HepG2 (cell line): ENCODE measurements around the gene NUP93. TPM values are rescaled to one million over a fixed set of nuclear protein-coding genes. Genes with fewer than 3 reads are reported as not detected.

Source experiments
- ATAC-seq: fragments of 200-7000 bp; cut with Tn5 transposase; 3 replicates; pipeline ENCODE4 v1.9.1; 2020; ENCODE audit warnings: mild to moderate bottlenecking, moderate library complexity
- BruUV-seq: library from RNA; stranded (reverse); fragments of 400-500 nt; replicated peaks from 2 replicates; lab custom pipeline; 2021; lab: Mats Ljungman, UMichigan
- CTCF ChIA-PET: fragments of 300-600 bp; formaldehyde crosslinking; extraction: SDS; loops from one replicate; lab custom pipeline; 2021; ENCODE audit warnings: low total read pairs, inconsistent platforms, low intra/inter-chr PET ratio; lab: Yijun Ruan, JAX
- POLR2A ChIA-PET: fragments of 350-600 bp; sonication (Branson Sonifier 250); formaldehyde crosslinking; loops from one replicate; lab custom pipeline; 2020; ENCODE audit warnings: antibody characterized with exemption, inconsistent platforms; lab: Yijun Ruan, JAX
- DNase-seq: peaks from one replicate; pipeline ENCODE4 v3.0.0-alpha.2; 2015; ENCODE audit warnings: low spot score
- FAIRE-seq: peaks from 3 replicates; lab custom pipeline; 2011; peaks lifted over from hg19 to GRCh38; lab: Jason Lieb, UNC
- H2AFZ ChIP-seq: one replicate; pipeline ENCODE4 v1.6.1; 2011; ENCODE audit warnings: low read length, inconsistent platforms
- H3K27ac ChIP-seq: fragments of 300-600 bp; 3 replicates; pipeline ENCODE4 v1.8.0; 2011; ENCODE audit warnings: mixed run types, mild to moderate bottlenecking, mixed read lengths, low read length, inconsistent platforms; ENCODE audit not compliant: insufficient read depth; ENCODE audit errors: extremely low read length
- H3K27me3 ChIP-seq, 2 experiments: fragments of 200-600 bp in 1 of 2; 2 replicates in 1 of 2; 3 replicates in 1 of 2; pipeline versions ENCODE4 v1.6.0 to v1.8.0; 2011; ENCODE audit warnings: low read length in 2 of 2, mild to moderate bottlenecking in 2 of 2, moderate library complexity in 2 of 2, inconsistent platforms in 1 of 2; ENCODE audit not compliant: insufficient read depth in 2 of 2, control insufficient read depth in 1 of 2
- H3K36me3 ChIP-seq, 2 experiments: fragments of 200-600 bp in 1 of 2; replicated peaks in 1 of 2; 2 replicates in 1 of 2; 3 replicates in 1 of 2; pipeline versions ENCODE4 v1.5.1 to v1.8.0; 2011; ENCODE audit warnings: low read length in 2 of 2, inconsistent platforms in 1 of 2; ENCODE audit not compliant: insufficient read depth in 2 of 2, control insufficient read depth in 1 of 2
- H3K4me1 ChIP-seq: 2 replicates; pipeline ENCODE4 v1.5.1; 2012; ENCODE audit warnings: low read length, inconsistent platforms; ENCODE audit not compliant: insufficient read depth
- H3K4me2 ChIP-seq: 2 replicates; pipeline ENCODE4 v1.6.0; 2011; ENCODE audit warnings: low read depth, low read length, inconsistent platforms
- H3K4me3 ChIP-seq, 3 experiments: fragments of 200-600 bp in 1 of 3; sonication (generic), shearing (Covaris generic) in 1 of 3; replicated peaks in 1 of 3; 2 replicates each; pipeline ENCODE4 v1.5.1; 2011 to 2016; ENCODE audit warnings: low read length in 3 of 3, inconsistent platforms in 2 of 3, low read depth in 2 of 3, mild to moderate bottlenecking in 2 of 3, control low read depth in 1 of 3, mixed read lengths in 1 of 3; ENCODE audit not compliant: insufficient read depth in 1 of 3
- H3K79me2 ChIP-seq: one replicate; pipeline ENCODE4 v1.6.1; 2011; ENCODE audit warnings: low read length, inconsistent platforms; ENCODE audit not compliant: insufficient read depth
- H3K9ac ChIP-seq: 2 replicates; pipeline ENCODE4 v1.6.0; 2011; ENCODE audit warnings: mild to moderate bottlenecking, low read depth, low read length, inconsistent platforms; ENCODE audit not compliant: insufficient read depth
- H3K9me3 ChIP-seq: 2 replicates; pipeline ENCODE4 v1.5.1; 2012; ENCODE audit warnings: mild to moderate bottlenecking, low read length
- H4K20me1 ChIP-seq: 2 replicates; pipeline ENCODE4 v1.6.0; 2011; ENCODE audit warnings: inconsistent platforms, mild to moderate bottlenecking, low read length, moderate library complexity; ENCODE audit not compliant: insufficient read depth
- ERF ChIP-seq: IDR thresholded peaks from 2 replicates; pipeline ENCODE4 v1.6.1; 2018; ENCODE audit warnings: missing biosample characterization, missing genetic modification reagents
- GATAD1 ChIP-seq: IDR thresholded peaks from 2 replicates; pipeline ENCODE4 v1.6.1; 2016; ENCODE audit warnings: missing genetic modification reagents, missing compliant biosample characterization
- GRHL1 ChIP-seq: sonication (generic); formaldehyde crosslinking; conservative IDR thresholded peaks from 2 replicates; pipeline ENCODE4 v1.8.0; 2022; ENCODE audit warnings: missing genetic modification reagents
- HMGA1 ChIP-seq: sonication (generic); formaldehyde crosslinking; conservative IDR thresholded peaks from 2 replicates; pipeline ENCODE4 v1.4.0; 2020; ENCODE audit warnings: missing genetic modification reagents
- JDP2 ChIP-seq: sonication (generic); formaldehyde crosslinking; IDR thresholded peaks from 2 replicates; pipeline ENCODE4 v1.8.1; 2022; ENCODE audit warnings: missing genetic modification reagents, borderline replicate concordance
- PAX8 ChIP-seq: sonication (generic); formaldehyde crosslinking; IDR thresholded peaks from 2 replicates; pipeline ENCODE4 v1.8.0; 2022; ENCODE audit warnings: mild to moderate bottlenecking, missing genetic modification reagents, borderline replicate concordance
- RARG ChIP-seq: sonication (generic); formaldehyde crosslinking; IDR thresholded peaks from 2 replicates; pipeline ENCODE4 v1.4.0; 2020; ENCODE audit warnings: low read depth, mild to moderate bottlenecking, missing genetic modification reagents
- SALL2 ChIP-seq: sonication (generic); formaldehyde crosslinking; IDR thresholded peaks from 2 replicates; pipeline ENCODE4 v1.8.1; 2023; ENCODE audit warnings: mild to moderate bottlenecking, missing genetic modification reagents, inconsistent platforms
- SOX13 ChIP-seq, 3 experiments: fragments of 450-650 bp in 1 of 3; sonication (generic) in 1 of 3; formaldehyde crosslinking in 1 of 3; IDR thresholded peaks in 2 of 3; conservative IDR thresholded peaks in 1 of 3; 2 replicates each; pipeline versions ENCODE4 v1.5.0 to v1.6.1; 2016 to 2020; ENCODE audit warnings: antibody characterized with exemption in 1 of 3, mild to moderate bottlenecking in 1 of 3, missing compliant biosample characterization in 1 of 3, missing genetic modification reagents in 1 of 3, moderate library complexity in 1 of 3
- SP4 ChIP-seq: sonication (generic); formaldehyde crosslinking; IDR thresholded peaks from 2 replicates; pipeline ENCODE4 v1.8.1; 2023; ENCODE audit warnings: mild to moderate bottlenecking, missing genetic modification reagents
- TGIF2 ChIP-seq: IDR thresholded peaks from 2 replicates; pipeline ENCODE4 v1.6.1; 2016; ENCODE audit warnings: control low read depth, missing compliant biosample characterization
- YY1 ChIP-seq: IDR thresholded peaks from 2 replicates; pipeline ENCODE4 v1.6.1; 2011; ENCODE audit warnings: low read length, low read depth, moderate library complexity, mild to moderate bottlenecking; ENCODE audit not compliant: insufficient read depth, insufficient replicate concordance
- ZNF207 ChIP-seq: fragments of 450-650 bp; IDR thresholded peaks from 2 replicates; pipeline ENCODE4 v1.6.1; 2016; ENCODE audit warnings: antibody characterized with exemption, borderline replicate concordance
- ZNF350 ChIP-seq: sonication (generic); formaldehyde crosslinking; IDR thresholded peaks from 2 replicates; pipeline ENCODE4 v1.4.0; 2020; ENCODE audit warnings: mild to moderate bottlenecking, low read depth, missing genetic modification reagents, borderline replicate concordance
- ZNF430 ChIP-seq: sonication (generic); formaldehyde crosslinking; IDR thresholded peaks from 2 replicates; pipeline ENCODE4 v1.9.0; 2021; ENCODE audit warnings: mild to moderate bottlenecking, missing genetic modification reagents
- ZNF556 ChIP-seq: sonication (generic); formaldehyde crosslinking; IDR thresholded peaks from 2 replicates; pipeline ENCODE4 v1.4.0; 2020; ENCODE audit warnings: mild to moderate bottlenecking, missing genetic modification reagents, borderline replicate concordance
- ZNF883 ChIP-seq: sonication (generic); formaldehyde crosslinking; IDR thresholded peaks from 2 replicates; pipeline ENCODE4 v1.5.1; 2020; ENCODE audit warnings: mild to moderate bottlenecking, missing genetic modification reagents; ENCODE audit errors: not compliant biosample characterization
- in situ Hi-C: cut with HindIII; loops from 2 replicates; pipeline ENCODE4 v1.10.0; 2017; ENCODE audit warnings: low pct_unique_long_range_greater_than_20kb; ENCODE audit not compliant: extremely low pct_ligation_motif_present
- intact Hi-C: fragments of 100-400 bp; cut with micrococcal nuclease; formaldehyde crosslinking; loops from one replicate; pipeline ENCODE4 v1.10.0; 2022; ENCODE audit not compliant: unreplicated experiment
- polyA plus RNA-seq, 8 experiments: library from polyadenylated mRNA; depleted of rRNA in 3 of 8; stranded (reverse) in 7 of 8; unstranded in 1 of 8; fragments of >200 nt; fragmentation: Illumina TruSeq in 4 of 8; extraction: Trizol in 4 of 8; gene quantifications; 2 replicates each; pipeline versions ENCODE4 v1.2.1 to v1.2.3, GENCODE V29; 2011 to 2016; ENCODE audit warnings: low read depth in 4 of 8, missing spikeins in 1 of 8, mixed read lengths in 1 of 8; ENCODE audit not compliant: insufficient read depth in 1 of 8
- total RNA-seq, 5 experiments: library from RNA; depleted of rRNA; stranded (reverse); fragments of >200 nt; fragmentation: Illumina TruSeq; extraction: Trizol; gene quantifications; 2 replicates each; pipeline ENCODE4 v1.2.3, GENCODE V29; 2016; ENCODE audit warnings: low read depth in 1 of 5

NUP93 gene
- total and polyA plus RNA-seq, 2 of the 13 experiments (the other 11 are each of a cell fraction or from before 2014, with no cell fraction given), result 58.5 to 140 TPM

GRCh38 chr16:56810954-56811353 lies 81.0 kb downstream of the NUP93 start:
- ATAC-seq, result no peak
- in situ Hi-C loops, result no loop called here
- DNase-seq, result no peak
- no peaks in the 10 kb centered on the region for H4K20me1 ChIP-seq
- no TSS peak for BruUV-seq
- no peaks in the 10 kb centered on the region for H3K27me3 ChIP-seq
- no peaks in the 10 kb centered on the region for H3K9me3 ChIP-seq
- POLR2A ChIA-PET, result no interaction called here
- H3K9ac ChIP-seq, result no peak overlapping the region
- intact Hi-C loops, result loop anchor here (5.0 kb wide), 1 partner anchor 121 kb away; the partner anchor contains the start of gene HERPUD1
- H3K27ac ChIP-seq, result no peak overlapping the region
- no peak overlapping the region for H3K4me3 ChIP-seq
- TF ChIP-seq TGIF2 (CRISPR knock-in tag), result no peak
- no peak for TF ChIP-seq ZNF350
- no peak for TF ChIP-seq SP4 (CRISPR knock-in tag)
- no peak for TF ChIP-seq HMGA1
- no peak for TF ChIP-seq RARG (CRISPR knock-in tag)
- TF ChIP-seq ZNF883, result no peak
- TF ChIP-seq JDP2 (CRISPR knock-in tag), result no peak
- TF ChIP-seq YY1, result no peak
- TF ChIP-seq SALL2 (CRISPR knock-in tag), result no peak
- TF ChIP-seq SOX13 (IDR thresholded peaks at IDR 0.05), result no peak
- TF ChIP-seq SOX13 (CRISPR knock-in tag; conservative IDR thresholded peaks at IDR 0.05 in 1 of 2, IDR thresholded peaks at IDR 0.05 in 1 of 2), result no peak
- no peak for TF ChIP-seq ZNF430 (CRISPR knock-in tag)
- no peak for TF ChIP-seq PAX8 (CRISPR knock-in tag)
- TF ChIP-seq GATAD1 (CRISPR knock-in tag), result no peak
- TF ChIP-seq GRHL1 (CRISPR knock-in tag), result no peak
- no peak for TF ChIP-seq ZNF556 (CRISPR knock-in tag)
- no peak for TF ChIP-seq ERF (CRISPR knock-in tag)
- no peak for TF ChIP-seq ZNF207
- H3K36me3 ChIP-seq, result peaks cover 2 to 8% of the 10 kb centered on the region in 2 experiments; a peak in 4 of 5 replicates
- no peak for FAIRE-seq
- no peak overlapping the region for H3K4me2 ChIP-seq
- H3K79me2 ChIP-seq, result peaks cover under 1% of the 10 kb centered on the region
- H3K4me1 ChIP-seq, result peaks cover 73% of the 10 kb centered on the region
- H2AFZ ChIP-seq, result no peak overlapping the region
- CTCF ChIA-PET, result no interaction called here
